Endothelial cell of umbilical vein (primary cell): ENCODE data around the gene PCDH19.

Experiments used
- EZH2 ChIP-seq: IDR thresholded peaks from 2 replicates; pipeline ENCODE4 v1.6.1; 2012; ENCODE audit warnings: borderline replicate concordance, low read depth, mild to moderate bottlenecking, moderate library complexity, low read length, inconsistent platforms; ENCODE audit not compliant: severe bottlenecking
- FOS ChIP-seq: IDR thresholded peaks from 2 replicates; pipeline ENCODE4 v1.6.1; 2011; ENCODE audit warnings: mild to moderate bottlenecking, low read length, moderate library complexity, borderline replicate concordance; ENCODE audit not compliant: insufficient read depth
- GATA2 ChIP-seq: IDR thresholded peaks from 2 replicates; pipeline ENCODE4 v1.7.0; 2011; ENCODE audit warnings: low read depth, mild to moderate bottlenecking, moderate library complexity, mixed read lengths, low read length; ENCODE audit not compliant: insufficient read length, insufficient read depth
- JUN ChIP-seq: IDR thresholded peaks from 2 replicates; pipeline ENCODE4 v1.6.1; 2011; ENCODE audit warnings: borderline replicate concordance, low read depth; ENCODE audit not compliant: insufficient read length, insufficient read depth
- MYC ChIP-seq: IDR thresholded peaks from one replicate; pipeline ENCODE4 v1.6.1; 2011; ENCODE audit warnings: mild to moderate bottlenecking, low read depth, low read length
- POLR2A ChIP-seq: IDR thresholded peaks from 2 replicates; pipeline ENCODE4 v1.6.1; 2012; ENCODE audit warnings: low read depth, mild to moderate bottlenecking, control low read depth, low read length
- POLR2AphosphoS5 ChIP-seq: IDR thresholded peaks from 2 replicates; pipeline ENCODE4 v1.6.1; 2012; ENCODE audit warnings: low read depth, mild to moderate bottlenecking, control low read depth, low read length, moderate library complexity; ENCODE audit not compliant: insufficient read depth
- TF ChIP-seq, protein P1 (sequence below), 2 donors: IDR thresholded peaks; 1 replicate in 1 of 2; 2 replicates in 1 of 2; pipeline ENCODE4 v1.5.1; 2011; ENCODE audit warnings: low read length in 2 of 2, mild to moderate bottlenecking in 2 of 2, moderate library complexity in 2 of 2, control low read depth in 1 of 2, inconsistent platforms in 1 of 2, low read depth in 1 of 2; ENCODE audit not compliant: insufficient read depth in 1 of 2; ENCODE audit errors: extremely low read depth in 1 of 2
- TF ChIP-seq, protein P2 (sequence below): IDR thresholded peaks from 2 replicates; pipeline ENCODE4 v1.6.1; 2011; ENCODE audit not compliant: insufficient read depth, insufficient read length

GRCh38 chrX:100363896-100364295 lies 46.2 kb downstream of the PCDH19 start:
- TF ChIP-seq, protein P1, sequence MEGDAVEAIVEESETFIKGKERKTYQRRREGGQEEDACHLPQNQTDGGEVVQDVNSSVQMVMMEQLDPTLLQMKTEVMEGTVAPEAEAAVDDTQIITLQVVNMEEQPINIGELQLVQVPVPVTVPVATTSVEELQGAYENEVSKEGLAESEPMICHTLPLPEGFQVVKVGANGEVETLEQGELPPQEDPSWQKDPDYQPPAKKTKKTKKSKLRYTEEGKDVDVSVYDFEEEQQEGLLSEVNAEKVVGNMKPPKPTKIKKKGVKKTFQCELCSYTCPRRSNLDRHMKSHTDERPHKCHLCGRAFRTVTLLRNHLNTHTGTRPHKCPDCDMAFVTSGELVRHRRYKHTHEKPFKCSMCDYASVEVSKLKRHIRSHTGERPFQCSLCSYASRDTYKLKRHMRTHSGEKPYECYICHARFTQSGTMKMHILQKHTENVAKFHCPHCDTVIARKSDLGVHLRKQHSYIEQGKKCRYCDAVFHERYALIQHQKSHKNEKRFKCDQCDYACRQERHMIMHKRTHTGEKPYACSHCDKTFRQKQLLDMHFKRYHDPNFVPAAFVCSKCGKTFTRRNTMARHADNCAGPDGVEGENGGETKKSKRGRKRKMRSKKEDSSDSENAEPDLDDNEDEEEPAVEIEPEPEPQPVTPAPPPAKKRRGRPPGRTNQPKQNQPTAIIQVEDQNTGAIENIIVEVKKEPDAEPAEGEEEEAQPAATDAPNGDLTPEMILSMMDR (IDR thresholded peaks at IDR 0.05; ENCODE audit: extremely low read depth in 1 of 2, insufficient read depth in 1 of 2, low read depth in 1 of 2, low read length in 2 of 2) = no peak
- no peak for TF ChIP-seq POLR2AphosphoS5
- TF ChIP-seq POLR2A = no peak
- TF ChIP-seq EZH2 = no peak
- no peak for TF ChIP-seq MYC
- no peak for TF ChIP-seq FOS
- TF ChIP-seq, protein P2, sequence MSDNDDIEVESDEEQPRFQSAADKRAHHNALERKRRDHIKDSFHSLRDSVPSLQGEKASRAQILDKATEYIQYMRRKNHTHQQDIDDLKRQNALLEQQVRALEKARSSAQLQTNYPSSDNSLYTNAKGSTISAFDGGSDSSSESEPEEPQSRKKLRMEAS = no peak
- no peak for TF ChIP-seq JUN
- TF ChIP-seq GATA2 = no peak
